ENCODE results near the gene INKA1. TPM values are rescaled to one million over a fixed set of nuclear protein-coding genes. Genes with fewer than 3 reads are reported as not detected.
A peak's percentile ranks its signal among the peaks of the same experiment; 100 is the strongest.

The INKA1 gene
- total RNA-seq, 1 donor from 2014 or later = 12.3 TPM

DNA sequence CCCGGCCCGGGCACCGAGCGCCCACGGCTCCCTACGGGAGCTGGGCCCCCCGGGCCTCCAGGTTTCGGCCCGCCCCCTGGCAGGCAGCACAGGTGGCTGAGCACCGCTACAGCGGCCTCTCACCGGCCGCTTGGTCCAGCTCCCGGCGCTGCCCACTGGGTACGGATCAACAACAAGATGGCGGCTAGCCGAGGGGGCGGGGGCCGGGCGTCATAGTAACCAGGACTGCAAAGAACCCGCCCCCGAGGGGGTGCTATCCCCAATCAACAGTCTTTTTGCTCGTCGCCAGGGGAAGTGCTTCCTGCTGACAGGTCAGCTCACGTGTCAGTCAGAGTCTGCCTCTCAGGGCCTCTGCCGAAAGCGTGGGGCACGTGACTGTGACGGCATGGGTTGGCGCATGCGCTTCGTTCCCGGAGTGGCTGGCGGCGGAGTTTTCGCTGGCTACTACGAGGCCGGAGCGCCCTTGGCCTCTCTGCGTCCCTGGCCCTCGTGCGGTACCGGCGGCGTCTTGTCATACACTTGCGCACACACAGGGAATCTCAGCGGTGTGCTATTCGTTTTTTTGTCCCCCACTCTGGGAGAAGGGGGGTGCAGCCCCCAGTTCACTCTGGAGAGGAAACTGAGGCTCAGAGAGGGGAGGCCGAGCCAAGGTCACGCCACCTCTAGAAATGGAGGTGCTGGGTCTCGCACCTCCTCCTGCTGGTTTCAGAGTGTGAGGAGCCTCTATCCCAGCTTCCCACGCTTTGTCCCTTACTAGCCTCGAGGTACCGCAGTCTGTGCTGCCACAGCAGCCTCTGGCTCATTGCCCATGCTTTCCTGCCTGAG, 16.5 kb upstream of the INKA1 start, which contains the start of gene IP6K1:
IP6K1 (minus strand) TSS at position 186 of the 825 bp plus-strand sequence. CDS start 38,502 bp downstream, outside the sequence.
- DNase-seq = peak; percentile 100

GRCh38 chr3:49787182-49787464, 15.9 kb upstream of the INKA1 start:
- DNase-seq = no peak

- DNase-seq = no peak
Observed at GRCh38 chr3:49787536-49787935, 15.5 kb upstream of the INKA1 start.

- DNase-seq = no peak
Observed at GRCh38 chr3:49788056-49788455, 15.0 kb upstream of the INKA1 start.

DNA sequence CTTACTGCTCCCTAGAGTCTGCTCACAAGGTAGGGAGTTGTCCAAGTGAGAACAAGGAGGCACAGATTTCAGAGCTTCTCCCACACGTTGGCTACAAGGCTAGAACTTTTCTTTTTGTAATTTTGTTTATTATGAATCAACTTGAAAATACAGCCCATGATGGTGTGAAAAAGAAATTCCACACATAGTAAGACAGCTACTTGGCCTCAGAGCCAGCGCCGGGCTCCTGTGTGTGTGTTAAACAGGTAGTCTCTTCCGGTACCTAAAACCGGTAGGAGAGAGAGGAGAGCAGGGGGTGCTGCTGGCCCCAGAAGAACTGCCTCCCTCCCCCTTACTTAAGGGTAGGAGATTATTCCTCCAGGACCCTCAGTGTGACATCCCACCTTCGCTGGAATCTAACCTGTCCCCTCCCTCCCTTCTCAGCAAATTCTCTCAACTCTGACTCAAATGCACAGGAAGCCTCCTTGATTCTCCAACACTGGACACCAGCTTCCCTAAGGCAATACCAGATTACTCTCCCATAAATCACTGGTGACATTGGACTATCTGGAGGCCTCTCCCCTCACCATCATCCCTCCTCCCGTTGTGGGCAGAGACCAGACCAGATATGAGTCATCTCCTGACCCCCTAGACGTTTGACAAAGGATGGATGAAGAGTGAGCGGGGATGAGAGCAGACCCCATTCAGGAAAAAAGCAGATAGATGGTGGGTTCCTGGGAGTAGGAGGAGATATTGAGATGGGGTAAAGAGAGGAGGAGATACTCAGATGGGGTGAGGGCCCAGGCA, 12.2 kb upstream of the INKA1 start:
- DNase-seq = no peak

GRCh38 chr3:49791571-49791970, 11.5 kb upstream of the INKA1 start:
- DNase-seq = no peak

- no peak for DNase-seq
Observed at GRCh38 chr3:49792371-49793150, 10.5 kb upstream of the INKA1 start.

- no peak for DNase-seq
Observed at GRCh38 chr3:49793486-49794085, 9.5 kb upstream of the INKA1 start.

DNA sequence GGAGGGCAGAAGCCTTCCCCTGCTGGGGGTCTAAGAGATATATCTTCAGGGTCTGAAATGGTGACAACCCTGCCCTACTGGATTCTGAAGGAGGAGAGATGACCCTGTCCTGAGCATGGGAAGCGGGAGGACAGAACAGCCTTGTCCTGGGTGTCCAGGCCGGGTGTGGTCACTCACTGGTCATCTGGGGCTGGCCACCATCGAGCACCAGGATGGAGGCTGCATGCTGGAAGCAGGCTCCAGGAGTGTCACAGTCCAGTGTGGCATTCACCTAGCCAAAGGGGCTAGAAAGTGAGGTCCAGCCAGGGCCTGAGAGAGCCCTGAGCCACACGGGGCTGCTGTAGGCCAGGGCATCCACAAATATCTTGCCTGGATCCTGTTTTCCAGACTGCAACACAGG, 8.6 kb upstream of the INKA1 start:
- no peak for DNase-seq

DNA sequence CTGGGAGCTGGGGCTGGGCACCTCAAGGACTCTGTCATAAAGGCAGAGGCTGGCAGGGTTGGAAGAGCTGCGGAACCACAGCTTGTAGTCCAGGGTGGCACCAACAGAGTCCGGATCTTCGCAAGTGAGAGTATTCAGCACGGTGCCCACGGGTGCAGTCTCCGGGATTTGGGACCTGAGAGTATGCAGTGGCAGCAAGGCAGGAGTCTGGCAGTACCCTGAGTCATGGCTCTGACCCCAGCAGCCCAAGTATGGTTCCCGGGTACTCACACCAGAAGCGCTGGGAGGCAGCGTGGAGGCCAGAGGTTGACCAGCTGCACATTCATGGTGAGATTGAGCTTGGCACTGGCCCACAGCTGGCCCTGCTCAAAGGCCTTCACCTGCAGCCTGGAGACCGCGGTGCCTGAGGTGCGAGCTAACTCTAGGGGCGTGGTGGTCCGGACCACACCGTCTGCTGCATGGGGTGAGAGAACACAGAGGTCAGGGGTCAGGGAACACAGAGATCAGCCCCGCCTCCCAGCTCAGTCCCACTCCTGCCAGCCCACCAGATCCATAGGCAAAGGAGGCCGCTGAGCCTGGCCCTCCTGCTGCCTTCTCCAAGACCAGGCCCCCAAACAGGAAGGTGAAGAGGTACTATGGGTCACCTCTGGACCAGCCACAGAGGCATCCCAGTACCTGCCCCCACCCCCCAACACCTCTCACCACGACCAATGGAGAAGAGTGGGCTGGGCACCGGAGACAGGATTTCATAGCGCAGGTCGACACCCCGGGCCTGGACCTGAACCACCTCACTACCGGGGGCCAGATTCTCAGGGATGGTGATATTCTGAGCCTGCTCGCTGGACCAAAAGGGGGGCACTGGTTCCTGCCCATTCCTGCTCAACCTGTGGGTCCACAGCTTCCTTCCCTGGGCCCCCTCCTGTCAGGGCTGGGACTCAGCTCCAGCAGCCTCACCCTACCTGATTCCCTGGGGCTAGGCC, 7.8 kb upstream of the INKA1 start:
- no peak for DNase-seq

DNA sequence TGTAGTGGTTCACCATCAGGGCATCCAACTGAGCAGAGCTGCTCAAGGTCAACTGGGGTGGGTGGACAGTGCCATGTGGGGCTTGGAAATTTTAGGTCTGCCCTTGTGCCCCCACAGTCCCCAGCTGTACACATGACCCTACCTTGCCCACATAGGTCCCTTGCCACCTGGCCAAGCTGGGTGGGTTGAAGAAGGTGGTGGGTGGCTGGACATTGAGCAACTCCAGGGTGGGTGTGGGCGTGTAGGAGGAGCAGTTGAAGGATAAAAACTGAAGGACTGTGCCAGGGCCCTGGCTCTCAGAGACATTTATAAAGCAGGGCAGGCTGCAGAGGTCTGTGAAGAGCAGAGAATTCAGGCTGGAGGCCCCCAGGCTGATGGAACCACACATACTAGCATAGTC, 4.0 kb upstream of the INKA1 start:
- no peak for DNase-seq

- no peak for DNase-seq
Observed at GRCh38 chr3:49799761-49800160, 3.3 kb upstream of the INKA1 start, which contains the start of gene CDHR4. TSS of gene CDHR4 (minus strand) at chr3:49799873. CDS start at chr3:49799812, 61 bp downstream.

DNA sequence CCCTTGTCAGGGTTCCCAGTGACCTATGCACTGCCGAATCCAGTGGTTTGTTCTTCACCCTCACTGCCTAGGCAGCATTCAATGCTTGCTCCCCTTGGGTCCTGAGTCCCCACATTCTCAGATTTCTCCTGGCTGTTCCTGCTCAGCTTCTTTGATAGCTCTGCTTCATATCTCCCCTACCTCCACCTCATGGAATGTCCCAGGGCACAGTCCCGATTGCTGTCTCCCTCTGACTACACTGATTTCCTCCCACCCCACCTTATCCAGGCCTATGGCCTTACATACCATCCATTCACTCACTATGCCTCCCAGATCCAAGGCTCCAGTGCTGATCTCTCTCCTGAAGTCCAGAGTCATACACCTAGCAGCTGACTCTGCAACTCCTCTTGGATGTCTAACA, 1.9 kb upstream of the INKA1 start:
- DNase-seq = no peak

DNA sequence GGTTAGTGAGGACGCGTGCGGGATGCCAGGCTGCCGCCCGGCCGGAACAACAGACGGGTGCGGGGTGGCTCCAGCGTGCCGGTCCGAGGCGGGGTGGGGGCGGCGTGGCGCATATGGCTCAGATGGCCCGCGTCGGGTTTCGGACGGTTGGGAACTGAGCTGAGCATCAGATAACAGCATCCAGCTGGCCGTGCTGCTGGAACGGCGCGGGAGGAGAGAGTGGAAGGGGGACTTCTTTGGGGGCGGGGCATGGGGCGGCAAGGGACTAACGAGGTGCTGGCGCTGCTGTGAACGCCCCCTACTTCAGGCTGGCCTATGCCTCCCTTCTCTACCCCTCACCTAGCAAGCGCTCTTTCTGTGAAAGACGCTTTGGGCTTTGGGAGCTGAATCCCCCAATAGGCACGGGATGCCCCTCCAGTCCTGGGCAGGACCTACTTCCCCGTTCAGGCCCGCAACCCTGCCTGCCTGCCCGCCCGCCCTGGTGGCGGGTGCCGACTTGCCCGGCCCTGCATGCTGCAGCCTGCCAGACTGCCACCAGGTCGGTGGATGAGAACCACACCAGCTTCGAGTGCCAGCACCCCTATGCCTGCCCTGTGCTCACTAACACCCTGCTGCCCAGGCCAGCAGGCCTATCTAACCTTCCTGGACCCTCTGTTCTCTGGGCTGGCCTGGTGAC, 542 bp downstream of the INKA1 start:
- no peak for DNase-seq

- DNase-seq = no peak
Observed at GRCh38 chr3:49804141-49805041, 1.3 kb downstream of the INKA1 start.

GRCh38 chr3:49805367-49805782, 2.3 kb downstream of the INKA1 start:
- no peak for DNase-seq

- no peak for DNase-seq
Observed at GRCh38 chr3:49805897-49806701, 3.0 kb downstream of the INKA1 start.

DNA sequence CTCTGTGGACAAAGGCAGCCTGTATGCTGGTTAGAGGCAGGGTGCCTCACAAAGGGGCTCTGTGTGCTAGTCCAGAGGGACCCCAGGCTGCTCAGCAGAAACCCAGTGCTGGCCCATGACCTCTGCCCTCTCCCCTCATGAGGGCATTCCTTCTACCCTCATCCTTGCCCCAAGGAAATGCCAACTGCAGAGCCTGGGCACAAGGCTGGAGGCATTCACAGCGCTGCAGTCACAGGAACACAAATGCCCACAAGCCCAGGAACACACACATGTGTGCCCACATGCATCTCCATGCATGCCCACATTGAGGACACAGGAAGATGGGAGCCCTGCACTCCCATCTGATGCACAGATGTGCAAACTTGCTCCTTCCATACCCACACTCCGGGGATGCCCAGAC, 3.8 kb downstream of the INKA1 start:
- no peak for DNase-seq

Measured in occipital lobe (tissue), 2 donors.